Ovary (tissue), 9 donors: Measurements from ENCODE around the gene ME2. TPM values are rescaled to one million over a fixed set of nuclear protein-coding genes. Genes with fewer than 3 reads are reported as not detected.

Experiments used
- DNase-seq, 5 donors: peaks; one replicate each; pipeline ENCODE4 v3.0.0-alpha.2; 2019 to 2020
- H3K27ac ChIP-seq, 2 donors: fragments of 200-600 bp; one replicate each; pipeline versions ENCODE4 v1.5.1 to v1.8.0; 2019 to 2022
- H3K27me3 ChIP-seq: fragments of 200-600 bp; one replicate; pipeline ENCODE4 v1.8.0; 2022
- H3K36me3 ChIP-seq: fragments of 200-600 bp; sonication (generic); one replicate; pipeline ENCODE4 v1.5.1; 2019
- H3K4me1 ChIP-seq: one replicate; pipeline ENCODE4 v1.8.1; 2013; ENCODE audit warnings: mild to moderate bottlenecking, moderate library complexity; ENCODE audit not compliant: insufficient read depth
- H3K4me3 ChIP-seq: fragments of 200-600 bp; sonication (generic); one replicate; pipeline ENCODE4 v1.5.1; 2017
- H3K9me3 ChIP-seq, 2 donors: fragments of 200-600 bp in 1 of 2; sonication (generic) in 1 of 2; one replicate each; pipeline versions ENCODE4 v1.5.1 to v1.8.1; 2013 to 2019; ENCODE audit warnings: mild to moderate bottlenecking in 1 of 2, moderate library complexity in 1 of 2
- CTCF ChIP-seq, 3 donors: fragments of 450-650 bp in 2 of 3; fragments of 200-600 bp in 1 of 3; IDR thresholded peaks; one replicate each; pipeline versions ENCODE4 v1.5.1 to v1.8.0; 2016 to 2022; ENCODE audit warnings: antibody characterized with exemption in 3 of 3, mild to moderate bottlenecking in 1 of 3
- EP300 ChIP-seq: sonication (generic); formaldehyde crosslinking; IDR thresholded peaks from one replicate; pipeline ENCODE4 v1.6.1; 2017; ENCODE audit warnings: antibody characterized with exemption
- POLR2A ChIP-seq: fragments of 450-650 bp; IDR thresholded peaks from one replicate; pipeline ENCODE4 v1.6.1; 2017; ENCODE audit warnings: antibody characterized with exemption, mild to moderate bottlenecking, moderate library complexity
- WGBS, 3 donors: extraction: QIAGEN DNeasy Blood & Tissue Kit in 1 of 3; methylation state at CpG; one replicate each; pipeline versions ENCODE4 v1.1.5 to v1.1.7; 2013 to 2017; 5-methylcytosine and 5-hydroxymethylcytosine counted together
- intact Hi-C, 4 donors: fragments of 100-400 bp; cut with DNase I; formaldehyde crosslinking; loops; one replicate each; pipeline versions ENCODE4 v1.11.0 to v1.15.1; 2022 to 2023
- polyA plus RNA-seq, 2 donors: library from polyadenylated mRNA; stranded (reverse); fragments of 200-250 nt in 1 of 2; fragments of 350-450 nt in 1 of 2; fragmentation: Illumina TruSeq in 1 of 2; extraction: RNeasy Lipid Tissue Mini Kit (QIAGEN cat#74804) in 1 of 2; gene quantifications; one replicate each; pipeline ENCODE4 v1.2.3, GENCODE V29; 2013 to 2014
- total RNA-seq, 7 donors: library from RNA; depleted of rRNA in 2 of 7; stranded (reverse); fragments of >200 nt in 2 of 7; fragmentation: NEBNext Ultra II Directional in 3 of 7; extraction: Animal tissue kit (Norgen Biotek cat#: 25700) in 3 of 7; gene quantifications; one replicate each; pipeline versions ENCODE4 v1.1.0 to v1.2.4, GENCODE V29; 2016 to 2023
- donor health status: DM: no; HTN: no; CAD: no; lungs with moderate emphysema.
- donor health status: DM: no; HTN: no; CAD: no.
- donor health status: Bipolar disorder and iron deficiency.
- donor health status: DM: yes; HTN: yes; CAD: no.
- donor health status: DM: no; HTN: no; CAD: no.
- donor health status: DM: yes; HTN: yes; CAD: no.

The ME2 gene
- total and polyA plus RNA-seq, 9 donors, result 15.6 to 66.2 (median 31.8) TPM

GRCh38 chr18:50950626-50951025 lies 71.7 kb downstream of the ME2 start:
- DNase-seq, result no peak
- intact Hi-C loops, result no loop called here
- no peaks in the 10 kb centered on the region for H3K27me3 ChIP-seq
- TF ChIP-seq EP300 (no peak), POLR2A (no peak), CTCF (IDR thresholded peaks at IDR 0.05) (no peak)
- no peaks in the 10 kb centered on the region for H3K9me3 ChIP-seq
- H3K4me1 ChIP-seq, result no peaks in the 10 kb centered on the region
- no peaks in the 10 kb centered on the region for H3K36me3 ChIP-seq
- 74 to 79% (median 77%) methylated on average over 4 of the region's 4 CpGs for WGBS, 3 donors
- H3K27ac ChIP-seq, result no peak overlapping the region
- no peak overlapping the region for H3K4me3 ChIP-seq

- no peaks in the 10 kb centered on the region for H3K36me3 ChIP-seq
- no peaks in the 10 kb centered on the region for H3K9me3 ChIP-seq
- intact Hi-C loops, result no loop called here
- H3K27ac ChIP-seq, result no peak overlapping the region
- H3K27me3 ChIP-seq, result no peaks in the 10 kb centered on the region
- DNase-seq, result no peak
- no peak overlapping the region for H3K4me3 ChIP-seq
- WGBS, 3 donors, result 39 to 63% (median 41%) methylated on average over 3 of the region's 3 CpGs
- H3K4me1 ChIP-seq, result no peaks in the 10 kb centered on the region
- TF ChIP-seq EP300 (no peak), POLR2A (no peak), CTCF (IDR thresholded peaks at IDR 0.05) (no peak)
Measured at GRCh38 chr18:50953822-50954221, 74.9 kb downstream of the ME2 start.

GRCh38 chr18:50955253-50955652 lies 76.3 kb downstream of the ME2 start:
- intact Hi-C loops, result no loop called here
- no peaks in the 10 kb centered on the region for H3K4me1 ChIP-seq
- TF ChIP-seq POLR2A (no peak), EP300 (no peak), CTCF (IDR thresholded peaks at IDR 0.05) (no peak)
- H3K27me3 ChIP-seq, result no peaks in the 10 kb centered on the region
- no peak overlapping the region for H3K27ac ChIP-seq
- no peaks in the 10 kb centered on the region for H3K36me3 ChIP-seq
- WGBS, 3 donors, result 78 to 90% (median 89%) methylated on average over 4 of the region's 4 CpGs
- H3K9me3 ChIP-seq, result no peaks in the 10 kb centered on the region
- no peak for DNase-seq
- H3K4me3 ChIP-seq, result no peak overlapping the region

DNA sequence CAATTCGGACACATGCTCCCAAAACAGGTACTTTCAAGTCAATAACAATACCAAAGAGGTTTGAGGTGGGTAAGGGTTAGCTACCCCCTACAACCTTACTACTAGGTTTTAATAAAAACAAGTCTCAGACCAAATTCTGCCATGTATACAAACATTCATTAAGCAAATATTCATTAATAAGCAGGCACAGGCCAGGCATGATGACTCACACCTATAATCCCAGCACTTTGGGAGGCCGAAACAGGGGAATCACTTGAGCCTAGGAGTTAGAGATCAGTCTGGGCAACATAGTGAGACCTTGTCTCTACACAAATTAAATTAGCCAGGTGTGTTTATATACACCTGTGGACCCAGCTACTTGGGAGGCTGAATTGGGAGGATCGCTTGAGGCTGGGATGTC lies 77.2 kb downstream of the ME2 start:
- DNase-seq, result no peak
- Histone ChIP-seq H3K4me1 (no peaks in the 10 kb centered on the region), H3K27ac (no peak overlapping the region), H3K36me3 (no peaks in the 10 kb centered on the region), H3K4me3 (no peak overlapping the region), H3K27me3 (no peaks in the 10 kb centered on the region), H3K9me3 (no peaks in the 10 kb centered on the region)
- WGBS, 3 donors, result 88 to 98% (median 97%) methylated on average over 3 of the region's 3 CpGs
- no peak for TF ChIP-seq CTCF (IDR thresholded peaks at IDR 0.05)
- no peak for TF ChIP-seq EP300
- TF ChIP-seq POLR2A, result no peak
- intact Hi-C loops, result no loop called here
